CD14-positive monocyte (primary cell): ENCODE data around the gene P2RX5. TPM values are rescaled to one million over a fixed set of nuclear protein-coding genes. Genes with fewer than 3 reads are reported as not detected.

Source experiments
- DNase-seq, 3 donors: peaks; one replicate each; pipeline ENCODE4 v3.0.0-alpha.2; 2011 to 2022
- H2AFZ ChIP-seq: 2 replicates; pipeline ENCODE4 v1.6.0; 2012; ENCODE audit warnings: mild to moderate bottlenecking, low read depth, low read length, inconsistent platforms; ENCODE audit not compliant: insufficient read depth, poor library complexity, severe bottlenecking
- H3K27ac ChIP-seq, 2 donors: 1 replicate in 1 of 2; 2 replicates in 1 of 2; pipeline ENCODE4 v1.5.1; 2012 to 2013; ENCODE audit warnings: low read length in 2 of 2, control low read depth in 1 of 2, inconsistent platforms in 1 of 2, low read depth in 1 of 2, mild to moderate bottlenecking in 1 of 2
- H3K27me3 ChIP-seq, 2 donors: one replicate each; pipeline versions ENCODE4 v1.6.0 to v1.6.1; 2011 to 2013; ENCODE audit warnings: low read length in 2 of 2; ENCODE audit not compliant: control insufficient read depth in 2 of 2, insufficient read depth in 2 of 2
- H3K36me3 ChIP-seq, 2 donors: replicated peaks in 1 of 2; 1 replicate in 1 of 2; 2 replicates in 1 of 2; pipeline versions ENCODE4 v1.5.1 to v1.6.1; 2012 to 2013; ENCODE audit warnings: low read length in 2 of 2, control low read depth in 1 of 2, inconsistent platforms in 1 of 2, mild to moderate bottlenecking in 1 of 2; ENCODE audit not compliant: insufficient read depth in 2 of 2, control insufficient read depth in 1 of 2
- H3K4me1 ChIP-seq, 2 donors: 1 replicate in 1 of 2; 2 replicates in 1 of 2; pipeline versions ENCODE4 v1.5.1 to v1.6.1; 2012 to 2013; ENCODE audit warnings: low read length in 2 of 2, control low read depth in 1 of 2, inconsistent platforms in 1 of 2, mild to moderate bottlenecking in 1 of 2, moderate library complexity in 1 of 2; ENCODE audit not compliant: insufficient read depth in 2 of 2, control insufficient read depth in 1 of 2
- H3K4me2 ChIP-seq: replicated peaks from 2 replicates; pipeline ENCODE3; 2012; ENCODE audit warnings: low read length, moderate library complexity, mild to moderate bottlenecking; ENCODE audit not compliant: poor library complexity, severe bottlenecking; ENCODE audit errors: extremely low read depth
- H3K4me3 ChIP-seq, 3 experiments: fragments of 200-600 bp in 1 of 3; sonication (generic) in 1 of 3; replicated peaks in 1 of 3; 1 replicate in 2 of 3; 2 replicates in 1 of 3; pipeline ENCODE4 v1.5.1; 2011 to 2013; ENCODE audit warnings: low read length in 3 of 3, mild to moderate bottlenecking in 3 of 3, control low read depth in 2 of 3, low read depth in 2 of 3, inconsistent platforms in 1 of 3, moderate library complexity in 1 of 3
- H3K79me2 ChIP-seq: 2 replicates; pipeline ENCODE4 v1.6.0; 2012; ENCODE audit warnings: mild to moderate bottlenecking, control low read depth, inconsistent platforms, low read length, moderate library complexity; ENCODE audit not compliant: insufficient read depth
- H3K9ac ChIP-seq: 2 replicates; pipeline ENCODE4 v1.6.0; 2017; ENCODE audit warnings: low read length, mild to moderate bottlenecking; ENCODE audit not compliant: insufficient read depth, poor library complexity, severe bottlenecking
- H3K9me3 ChIP-seq, 2 donors: replicated peaks in 1 of 2; 1 replicate in 1 of 2; 2 replicates in 1 of 2; pipeline versions ENCODE4 v1.5.1 to v1.6.1; 2012 to 2013; ENCODE audit warnings: low read length in 2 of 2, control low read depth in 1 of 2; ENCODE audit not compliant: control insufficient read depth in 1 of 2, insufficient read depth in 1 of 2
- H4K20me1 ChIP-seq: 2 replicates; pipeline ENCODE4 v1.6.0; 2012; ENCODE audit warnings: mild to moderate bottlenecking, low read length, control low read depth, moderate library complexity; ENCODE audit not compliant: insufficient read depth
- H3K27ac Mint-ChIP-seq, 7 donors: one replicate each; pipeline ENCODE4 v1.8.0; 2020; ENCODE audit warnings: mild to moderate bottlenecking in 7 of 7, mixed read lengths in 7 of 7, moderate library complexity in 6 of 7, inconsistent platforms in 2 of 7
- H3K27me3 Mint-ChIP-seq, 3 donors: one replicate each; pipeline ENCODE4 v1.8.0; 2021 to 2022; ENCODE audit warnings: low read depth in 3 of 3, mild to moderate bottlenecking in 3 of 3, mixed read lengths in 3 of 3, moderate library complexity in 3 of 3, inconsistent platforms in 1 of 3
- H3K36me3 Mint-ChIP-seq, 2 donors: one replicate each; pipeline ENCODE4 v1.8.0; 2020; ENCODE audit warnings: mixed read lengths in 2 of 2, inconsistent platforms in 1 of 2, mild to moderate bottlenecking in 1 of 2
- H3K4me1 Mint-ChIP-seq: one replicate; pipeline ENCODE4 v1.8.0; 2020; ENCODE audit warnings: mild to moderate bottlenecking, mixed read lengths
- H3K4me3 Mint-ChIP-seq, 2 donors: one replicate each; pipeline ENCODE4 v1.8.0; 2020; ENCODE audit warnings: mild to moderate bottlenecking in 2 of 2, mixed read lengths in 2 of 2, moderate library complexity in 1 of 2
- H3K9me3 Mint-ChIP-seq, 7 donors: one replicate each; pipeline ENCODE4 v1.8.0; 2020 to 2022; ENCODE audit warnings: mixed read lengths in 7 of 7, mild to moderate bottlenecking in 6 of 7, moderate library complexity in 6 of 7, inconsistent platforms in 2 of 7
- WGBS: methylation state at CpG from one replicate; pipeline ENCODE4 v1.1.5; 2013; ENCODE audit warnings: missing lambda C conversion rate; ENCODE audit not compliant: insufficient coverage; 5-methylcytosine and 5-hydroxymethylcytosine counted together
- intact Hi-C, 2 donors: fragments of 100-400 bp; cut with micrococcal nuclease; formaldehyde crosslinking; loops; one replicate each; pipeline versions ENCODE4 v1.15.0 to v1.15.1; 2023
- polyA plus RNA-seq, 3 donors: library from polyadenylated mRNA; depleted of rRNA in 1 of 3; unstranded in 2 of 3; stranded (reverse) in 1 of 3; fragments of 300-500 nt in 2 of 3; fragments of >200 nt in 1 of 3; fragmentation: Illumina TruSeq in 2 of 3; gene quantifications; 1 replicate in 2 of 3; 2 replicates in 1 of 3; pipeline ENCODE4 v1.2.3, GENCODE V29; 2012 to 2021
- TF ChIP-seq, protein P1 (sequence below): fragments of 200-600 bp; IDR thresholded peaks from one replicate; pipeline ENCODE4 v1.8.0; 2022; ENCODE audit warnings: antibody characterized with exemption, mild to moderate bottlenecking

The P2RX5 gene
- polyA plus RNA-seq, 3 donors, result 0.64 to 8.8 (median 3.4) TPM

GRCh38 chr17:3690094-3690715, 5.8 kb downstream of the P2RX5 start:
- intact Hi-C loops, result no loop called here

GRCh38 chr17:3689262-3690093, 6.5 kb downstream of the P2RX5 start:
- H3K36me3 Mint-ChIP-seq, result peaks cover 0 to 1% of the 10 kb centered on the region in 2 donors
- H3K4me1 Mint-ChIP-seq, result peaks cover 3% of the 10 kb centered on the region
- peaks cover 0 to 3% of the 10 kb centered on the region in 2 donors for H3K27me3 ChIP-seq
- H3K4me2 ChIP-seq, result no peak overlapping the region
- TF ChIP-seq, protein P1, sequence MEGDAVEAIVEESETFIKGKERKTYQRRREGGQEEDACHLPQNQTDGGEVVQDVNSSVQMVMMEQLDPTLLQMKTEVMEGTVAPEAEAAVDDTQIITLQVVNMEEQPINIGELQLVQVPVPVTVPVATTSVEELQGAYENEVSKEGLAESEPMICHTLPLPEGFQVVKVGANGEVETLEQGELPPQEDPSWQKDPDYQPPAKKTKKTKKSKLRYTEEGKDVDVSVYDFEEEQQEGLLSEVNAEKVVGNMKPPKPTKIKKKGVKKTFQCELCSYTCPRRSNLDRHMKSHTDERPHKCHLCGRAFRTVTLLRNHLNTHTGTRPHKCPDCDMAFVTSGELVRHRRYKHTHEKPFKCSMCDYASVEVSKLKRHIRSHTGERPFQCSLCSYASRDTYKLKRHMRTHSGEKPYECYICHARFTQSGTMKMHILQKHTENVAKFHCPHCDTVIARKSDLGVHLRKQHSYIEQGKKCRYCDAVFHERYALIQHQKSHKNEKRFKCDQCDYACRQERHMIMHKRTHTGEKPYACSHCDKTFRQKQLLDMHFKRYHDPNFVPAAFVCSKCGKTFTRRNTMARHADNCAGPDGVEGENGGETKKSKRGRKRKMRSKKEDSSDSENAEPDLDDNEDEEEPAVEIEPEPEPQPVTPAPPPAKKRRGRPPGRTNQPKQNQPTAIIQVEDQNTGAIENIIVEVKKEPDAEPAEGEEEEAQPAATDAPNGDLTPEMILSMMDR, result no peak
- no peak overlapping the region for H3K9ac ChIP-seq
- no peaks in the 10 kb centered on the region for H3K36me3 ChIP-seq
- H3K79me2 ChIP-seq, result no peaks in the 10 kb centered on the region
- peaks cover 11 to 18% (median 18%) of the 10 kb centered on the region in 3 donors for H3K27me3 Mint-ChIP-seq
- no peaks in the 10 kb centered on the region for H3K9me3 ChIP-seq
- WGBS, result 97% methylated on average over 30 of the region's 44 CpGs
- no peak overlapping the region for H3K4me3 ChIP-seq
- H2AFZ ChIP-seq, result no peak overlapping the region
- H3K4me3 Mint-ChIP-seq, result no peak overlapping the region
- H3K27ac ChIP-seq, result no peak overlapping the region
- DNase-seq, result no peak
- peaks cover 0 to 3% (median 0%) of the 10 kb centered on the region in 7 donors for H3K9me3 Mint-ChIP-seq
- peak overlapping the region in 2 of 7 donors; percentile 2 to 9 for H3K27ac Mint-ChIP-seq
- H4K20me1 ChIP-seq, result no peaks in the 10 kb centered on the region
- peaks cover 0 to 2% of the 10 kb centered on the region in 2 donors for H3K4me1 ChIP-seq
- intact Hi-C loops, result no loop called here

More at GRCh38 chr17:3690094-3690715, 5.8 kb downstream of the P2RX5 start:
- 91% methylated on average over 14 of the region's 22 CpGs for WGBS
- H3K27me3 Mint-ChIP-seq, result peaks cover 9 to 20% (median 18%) of the 10 kb centered on the region in 3 donors
- TF ChIP-seq, protein P1, result no peak
- Histone ChIP-seq H3K27me3 (peaks cover 0 to 11% of the 10 kb centered on the region in 2 donors), H3K9ac (no peak overlapping the region), H3K4me1 (peaks cover 3 to 9% of the 10 kb centered on the region in 2 donors), H4K20me1 (no peaks in the 10 kb centered on the region), H3K36me3 (no peaks in the 10 kb centered on the region), H3K4me3 (no peak overlapping the region), H3K9me3 (no peaks in the 10 kb centered on the region), H3K27ac (no peak overlapping the region), H3K79me2 (no peaks in the 10 kb centered on the region), H3K4me2 (no peak overlapping the region), H2AFZ (no peak overlapping the region)
- H3K4me3 Mint-ChIP-seq, result no peak overlapping the region
- H3K9me3 Mint-ChIP-seq, result peaks cover 0 to 3% (median 0%) of the 10 kb centered on the region in 7 donors
- DNase-seq, result no peak
- peaks cover 0 to 1% of the 10 kb centered on the region in 2 donors for H3K36me3 Mint-ChIP-seq
- H3K27ac Mint-ChIP-seq, result no peak overlapping the region
- H3K4me1 Mint-ChIP-seq, result peaks cover 10% of the 10 kb centered on the region
